Measurements from ENCODE around the gene ZNF70.

DNA sequence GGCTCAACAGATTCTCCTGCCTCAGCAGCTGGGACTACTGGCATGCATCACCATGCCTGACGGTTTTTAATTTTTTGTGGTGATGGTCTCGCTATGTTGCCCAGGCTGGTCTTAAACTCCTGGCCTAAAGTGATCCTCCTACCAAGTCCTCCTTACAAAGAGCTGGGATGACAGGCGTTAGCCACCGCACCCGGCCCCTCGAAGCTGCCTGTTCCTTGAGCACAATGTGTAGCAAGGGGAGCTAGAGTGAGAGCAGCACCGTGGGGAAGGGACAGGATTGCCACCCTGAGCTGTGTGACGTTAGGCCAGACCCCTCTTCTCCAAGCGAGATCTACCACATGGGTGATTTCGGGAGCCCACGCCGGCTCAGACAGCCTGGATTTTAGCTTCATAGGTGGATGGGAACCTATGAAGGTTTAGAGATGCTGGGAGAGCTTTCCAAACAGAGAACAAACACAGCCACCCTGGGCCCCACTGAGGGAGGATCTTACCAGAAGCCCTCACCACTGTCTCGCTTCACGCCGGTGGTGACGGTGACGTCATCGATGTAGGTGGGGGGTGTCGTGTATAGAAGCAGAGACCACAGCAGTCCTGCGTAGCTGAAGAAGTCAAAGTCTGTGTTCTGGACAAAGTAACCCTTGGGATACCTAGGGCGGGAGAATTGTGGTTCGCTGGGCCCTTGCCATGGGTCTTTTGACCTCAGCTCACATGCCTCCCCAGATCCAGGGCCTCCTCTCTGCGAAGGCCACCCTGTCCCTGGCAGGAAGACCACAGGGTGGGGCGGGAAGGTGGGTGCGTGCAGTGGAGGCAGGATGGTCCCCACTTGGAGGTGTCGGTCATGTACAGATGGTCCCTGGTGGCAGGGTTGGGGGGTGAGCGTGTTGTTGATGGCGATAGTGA, 37.0 kb downstream of the ZNF70 start:
- TF ChIP-seq CTCF (IDR thresholded peaks at IDR 0.05) = no peak
- TF ChIP-seq EZH2 (IDR thresholded peaks at IDR 0.05; ENCODE audit: borderline replicate concordance, insufficient read depth, low read depth, low read length, poor library complexity, severe bottlenecking) = no peak

All from B cell (primary cell).